GM12878 (cell line): ENCODE results near the gene SLAIN2. TPM values are rescaled to one million over a fixed set of nuclear protein-coding genes. Genes with fewer than 3 reads are reported as not detected.
A peak's percentile ranks its signal among the peaks of the same experiment; 100 is the strongest.

Source experiments
- CBX3 ChIP-seq: fragments of 200-600 bp; sonication (generic); IDR thresholded peaks from 2 replicates; pipeline ENCODE4 v1.6.1; 2016; ENCODE audit warnings: low read depth, borderline replicate concordance
- CBX5 ChIP-seq: sonication (generic); IDR thresholded peaks from 2 replicates; pipeline ENCODE4 v1.6.1; 2016; ENCODE audit warnings: low read depth, moderate library complexity, mild to moderate bottlenecking, inconsistent platforms
- ETV6 ChIP-seq, 2 experiments: fragments of 450-650 bp in 1 of 2; IDR thresholded peaks in 1 of 2; conservative IDR thresholded peaks in 1 of 2; 2 replicates each; pipeline ENCODE4 v1.6.1; 2014; ENCODE audit warnings: antibody characterized with exemption in 1 of 2, borderline replicate concordance in 1 of 2, low read depth in 1 of 2, mild to moderate bottlenecking in 1 of 2, moderate library complexity in 1 of 2
- FOXK2 ChIP-seq: fragments of 450-650 bp; IDR thresholded peaks from 2 replicates; pipeline ENCODE4 v1.6.1; 2017; ENCODE audit warnings: mild to moderate bottlenecking, moderate library complexity
- HDAC2 ChIP-seq: fragments of 200-600 bp; sonication (generic); IDR thresholded peaks from 2 replicates; pipeline ENCODE4 v1.6.1; 2017
- KAT2A ChIP-seq: conservative IDR thresholded peaks from 2 replicates; pipeline ENCODE4 v1.6.1; 2011; ENCODE audit warnings: low read depth, low read length; ENCODE audit not compliant: control insufficient read depth
- MEF2A ChIP-seq: IDR thresholded peaks from 2 replicates; pipeline ENCODE4 v1.6.1; 2011; ENCODE audit warnings: low read depth, mild to moderate bottlenecking, low read length, moderate library complexity; ENCODE audit not compliant: insufficient read depth
- MEF2B ChIP-seq: fragments of 450-650 bp; IDR thresholded peaks from 2 replicates; pipeline ENCODE4 v1.6.1; 2018; ENCODE audit warnings: mild to moderate bottlenecking, moderate library complexity; ENCODE audit not compliant: partially characterized antibody, poor library complexity, severe bottlenecking
- MTA3 ChIP-seq: IDR thresholded peaks from 2 replicates; pipeline ENCODE4 v1.6.1; 2012; ENCODE audit warnings: low read length, inconsistent platforms, borderline replicate concordance
- NFIC ChIP-seq: IDR thresholded peaks from 2 replicates; pipeline ENCODE4 v1.6.1; 2012; ENCODE audit warnings: low read depth, mild to moderate bottlenecking, inconsistent platforms, low read length, moderate library complexity
- NR2C1 ChIP-seq: fragments of 450-650 bp; IDR thresholded peaks from 2 replicates; pipeline ENCODE4 v1.6.1; 2017; ENCODE audit warnings: antibody characterized with exemption, mild to moderate bottlenecking, moderate library complexity
- RAD21 ChIP-seq: IDR thresholded peaks from 2 replicates; pipeline ENCODE4 v1.6.1; 2011; ENCODE audit warnings: mild to moderate bottlenecking, low read depth, low read length, moderate library complexity; ENCODE audit not compliant: insufficient read depth
- RAD51 ChIP-seq: fragments of 450-650 bp; IDR thresholded peaks from 2 replicates; pipeline ENCODE4 v1.6.1; 2016; ENCODE audit warnings: moderate library complexity, mild to moderate bottlenecking, inconsistent platforms
- RBBP5 ChIP-seq: fragments of 200-600 bp; sonication (generic); conservative IDR thresholded peaks from 2 replicates; pipeline ENCODE4 v1.6.1; 2016
- RCOR1 ChIP-seq: conservative IDR thresholded peaks from 2 replicates; pipeline ENCODE4 v1.6.1; 2012; ENCODE audit warnings: low read depth, low read length, improper control_type of control experiment
- SREBF1 ChIP-seq: IDR thresholded peaks from 2 replicates; pipeline ENCODE4 v1.6.1; 2012; ENCODE audit warnings: mild to moderate bottlenecking, low read length
- STAT1 ChIP-seq: fragments of 450-650 bp; conservative IDR thresholded peaks from 2 replicates; pipeline ENCODE4 v1.6.1; 2014; ENCODE audit warnings: antibody characterized with exemption, mild to moderate bottlenecking
- TCF12 ChIP-seq: IDR thresholded peaks from 2 replicates; pipeline ENCODE4 v1.6.1; 2011; ENCODE audit warnings: low read depth, mild to moderate bottlenecking, low read length
- YBX1 ChIP-seq: fragments of 450-650 bp; IDR thresholded peaks from 2 replicates; pipeline ENCODE4 v1.6.1; 2016; ENCODE audit warnings: antibody characterized with exemption
- polyA plus RNA-seq, 11 experiments: library from polyadenylated mRNA; depleted of rRNA in 4 of 11; unstranded in 6 of 11; stranded (reverse) in 5 of 11; fragments of >200 nt; fragmentation: Nextera tagmentation in 4 of 11; fragmentation: Illumina TruSeq in 1 of 11; extraction: Ambion mirVana in 4 of 11; extraction: Trizol in 1 of 11; gene quantifications; 1 replicate in 1 of 11; 2 replicates in 10 of 11; pipeline versions ENCODE4 v1.2.1 to v1.2.3, GENCODE V29; 2011 to 2016; ENCODE audit warnings: inconsistent platforms in 2 of 11, missing spikeins in 2 of 11, low read depth in 1 of 11
- total RNA-seq, 4 experiments: library from RNA; depleted of rRNA in 3 of 4; stranded (reverse); fragments of >200 nt in 3 of 4; fragmentation: Illumina TruSeq in 1 of 4; extraction: Trizol in 1 of 4; gene quantifications; 2 replicates each; pipeline versions ENCODE4 v1.2.1 to v1.2.3, GENCODE V29; 2013 to 2021
- TF ChIP-seq, protein P1 (sequence below): IDR thresholded peaks from 2 replicates; pipeline ENCODE4 v1.6.1; 2011; ENCODE audit warnings: borderline replicate concordance, low read depth, mild to moderate bottlenecking, moderate library complexity, low read length; ENCODE audit not compliant: insufficient read depth, poor library complexity, severe bottlenecking
- TF ChIP-seq, protein P2 (sequence below): fragments of 150-350 bp; IDR thresholded peaks from 2 replicates; pipeline ENCODE4 v1.6.1; 2016; ENCODE audit warnings: low read depth, low read length
- TF ChIP-seq, protein P3 (sequence below): IDR thresholded peaks from 2 replicates; pipeline ENCODE4 v1.6.1; 2012; ENCODE audit warnings: low read depth, low read length, improper control_type of control experiment
- TF ChIP-seq, protein P4 (sequence below): IDR thresholded peaks from 2 replicates; pipeline ENCODE4 v1.6.1; 2011; ENCODE audit warnings: borderline replicate concordance, low read depth, mild to moderate bottlenecking, moderate library complexity, mixed read lengths, low read length; ENCODE audit not compliant: insufficient read depth; ENCODE audit errors: extremely low read length

The SLAIN2 gene
- total and polyA plus RNA-seq, 10 of the 15 experiments (the other 5 are each of a cell fraction or from before 2014, with no cell fraction given): 4.3 to 96.6 (median 25.4) TPM

DNA sequence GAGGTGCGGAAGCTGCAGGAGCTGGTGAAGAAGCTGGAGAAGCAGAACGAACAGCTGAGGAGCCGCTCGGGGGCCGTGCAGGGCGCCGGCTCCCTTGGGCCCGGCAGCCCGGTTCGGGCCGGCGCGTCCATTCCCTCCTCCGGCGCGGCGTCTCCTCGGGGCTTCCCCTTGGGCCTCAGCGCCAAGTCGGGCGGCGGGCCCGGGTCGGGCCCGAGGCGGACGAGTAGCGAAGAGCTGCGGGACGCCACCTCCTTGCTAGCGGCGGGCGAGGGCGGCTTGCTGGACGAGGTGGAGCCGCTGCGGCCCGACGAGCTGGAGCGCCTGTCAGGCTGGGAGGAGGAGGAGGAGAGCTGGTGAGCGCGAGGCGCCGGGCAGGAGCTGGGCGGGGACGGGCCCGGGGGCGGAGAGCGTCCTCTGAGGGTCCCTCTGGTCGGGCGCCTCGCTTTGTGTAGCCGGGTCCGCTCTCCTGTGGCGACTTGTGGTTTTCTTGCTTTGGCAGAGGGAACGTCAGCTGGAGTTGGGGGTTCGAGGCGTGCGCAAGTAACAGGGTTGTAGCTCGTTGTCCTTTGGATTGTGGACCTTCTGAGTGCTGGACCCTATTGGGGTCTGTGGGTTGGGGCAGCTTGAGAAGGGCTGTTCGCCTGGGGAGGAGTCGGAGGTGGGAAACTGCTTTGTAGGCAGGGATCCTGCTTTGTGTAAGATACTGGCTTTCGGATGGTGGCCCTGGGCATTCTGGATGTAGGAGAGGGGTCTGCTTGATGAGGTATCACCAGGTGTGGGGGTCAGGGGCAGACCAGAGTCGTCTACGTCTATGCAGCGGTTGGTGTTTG lies 662 bp downstream of the SLAIN2 start (continued):
- TF ChIP-seq, protein P1, sequence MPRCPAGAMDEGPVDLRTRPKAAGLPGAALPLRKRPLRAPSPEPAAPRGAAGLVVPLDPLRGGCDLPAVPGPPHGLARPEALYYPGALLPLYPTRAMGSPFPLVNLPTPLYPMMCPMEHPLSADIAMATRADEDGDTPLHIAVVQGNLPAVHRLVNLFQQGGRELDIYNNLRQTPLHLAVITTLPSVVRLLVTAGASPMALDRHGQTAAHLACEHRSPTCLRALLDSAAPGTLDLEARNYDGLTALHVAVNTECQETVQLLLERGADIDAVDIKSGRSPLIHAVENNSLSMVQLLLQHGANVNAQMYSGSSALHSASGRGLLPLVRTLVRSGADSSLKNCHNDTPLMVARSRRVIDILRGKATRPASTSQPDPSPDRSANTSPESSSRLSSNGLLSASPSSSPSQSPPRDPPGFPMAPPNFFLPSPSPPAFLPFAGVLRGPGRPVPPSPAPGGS: no peak
- TF ChIP-seq CBX5: peak; percentile 24; the same call in 1 of the 2 replicates
- TF ChIP-seq RAD21: no peak
- no peak for TF ChIP-seq CBX3
- no peak for TF ChIP-seq YBX1
- TF ChIP-seq RAD51: no peak
- no peak for TF ChIP-seq MEF2B
- no peak for TF ChIP-seq TCF12
- TF ChIP-seq, protein P2, sequence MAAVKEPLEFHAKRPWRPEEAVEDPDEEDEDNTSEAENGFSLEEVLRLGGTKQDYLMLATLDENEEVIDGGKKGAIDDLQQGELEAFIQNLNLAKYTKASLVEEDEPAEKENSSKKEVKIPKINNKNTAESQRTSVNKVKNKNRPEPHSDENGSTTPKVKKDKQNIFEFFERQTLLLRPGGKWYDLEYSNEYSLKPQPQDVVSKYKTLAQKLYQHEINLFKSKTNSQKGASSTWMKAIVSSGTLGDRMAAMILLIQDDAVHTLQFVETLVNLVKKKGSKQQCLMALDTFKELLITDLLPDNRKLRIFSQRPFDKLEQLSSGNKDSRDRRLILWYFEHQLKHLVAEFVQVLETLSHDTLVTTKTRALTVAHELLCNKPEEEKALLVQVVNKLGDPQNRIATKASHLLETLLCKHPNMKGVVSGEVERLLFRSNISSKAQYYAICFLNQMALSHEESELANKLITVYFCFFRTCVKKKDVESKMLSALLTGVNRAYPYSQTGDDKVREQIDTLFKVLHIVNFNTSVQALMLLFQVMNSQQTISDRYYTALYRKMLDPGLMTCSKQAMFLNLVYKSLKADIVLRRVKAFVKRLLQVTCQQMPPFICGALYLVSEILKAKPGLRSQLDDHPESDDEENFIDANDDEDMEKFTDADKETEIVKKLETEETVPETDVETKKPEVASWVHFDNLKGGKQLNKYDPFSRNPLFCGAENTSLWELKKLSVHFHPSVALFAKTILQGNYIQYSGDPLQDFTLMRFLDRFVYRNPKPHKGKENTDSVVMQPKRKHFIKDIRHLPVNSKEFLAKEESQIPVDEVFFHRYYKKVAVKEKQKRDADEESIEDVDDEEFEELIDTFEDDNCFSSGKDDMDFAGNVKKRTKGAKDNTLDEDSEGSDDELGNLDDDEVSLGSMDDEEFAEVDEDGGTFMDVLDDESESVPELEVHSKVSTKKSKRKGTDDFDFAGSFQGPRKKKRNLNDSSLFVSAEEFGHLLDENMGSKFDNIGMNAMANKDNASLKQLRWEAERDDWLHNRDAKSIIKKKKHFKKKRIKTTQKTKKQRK: no peak
- no peak for TF ChIP-seq KAT2A
- TF ChIP-seq NR2C1: no peak
- TF ChIP-seq RCOR1: 0 out of 2 replicates have a peak, but pooled peaks have one; percentile 13
- no peak for TF ChIP-seq ETV6 (conservative IDR thresholded peaks at IDR 0.05 in 1 of 2, IDR thresholded peaks at IDR 0.05 in 1 of 2; ENCODE audit: borderline replicate concordance in 1 of 2, low read depth in 1 of 2)
- TF ChIP-seq, protein P3, sequence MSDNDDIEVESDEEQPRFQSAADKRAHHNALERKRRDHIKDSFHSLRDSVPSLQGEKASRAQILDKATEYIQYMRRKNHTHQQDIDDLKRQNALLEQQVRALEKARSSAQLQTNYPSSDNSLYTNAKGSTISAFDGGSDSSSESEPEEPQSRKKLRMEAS: no peak
- no peak for TF ChIP-seq STAT1
- no peak for TF ChIP-seq MEF2A
- TF ChIP-seq RBBP5: no peak
- no peak for TF ChIP-seq HDAC2
- no peak for TF ChIP-seq SREBF1
- no peak for TF ChIP-seq NFIC
- TF ChIP-seq, protein P4, sequence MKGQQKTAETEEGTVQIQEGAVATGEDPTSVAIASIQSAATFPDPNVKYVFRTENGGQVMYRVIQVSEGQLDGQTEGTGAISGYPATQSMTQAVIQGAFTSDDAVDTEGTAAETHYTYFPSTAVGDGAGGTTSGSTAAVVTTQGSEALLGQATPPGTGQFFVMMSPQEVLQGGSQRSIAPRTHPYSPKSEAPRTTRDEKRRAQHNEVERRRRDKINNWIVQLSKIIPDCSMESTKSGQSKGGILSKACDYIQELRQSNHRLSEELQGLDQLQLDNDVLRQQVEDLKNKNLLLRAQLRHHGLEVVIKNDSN: no peak
- no peak for TF ChIP-seq FOXK2
- no peak for TF ChIP-seq MTA3
